HuH-7.5 (cell line): Measurements from ENCODE around the gene MTMR2.

Experiments used
- DNase-seq: peaks from one replicate; pipeline ENCODE4 v3.0.0; 2011; ENCODE audit warnings: low spot score

The MTMR2 gene

DNA sequence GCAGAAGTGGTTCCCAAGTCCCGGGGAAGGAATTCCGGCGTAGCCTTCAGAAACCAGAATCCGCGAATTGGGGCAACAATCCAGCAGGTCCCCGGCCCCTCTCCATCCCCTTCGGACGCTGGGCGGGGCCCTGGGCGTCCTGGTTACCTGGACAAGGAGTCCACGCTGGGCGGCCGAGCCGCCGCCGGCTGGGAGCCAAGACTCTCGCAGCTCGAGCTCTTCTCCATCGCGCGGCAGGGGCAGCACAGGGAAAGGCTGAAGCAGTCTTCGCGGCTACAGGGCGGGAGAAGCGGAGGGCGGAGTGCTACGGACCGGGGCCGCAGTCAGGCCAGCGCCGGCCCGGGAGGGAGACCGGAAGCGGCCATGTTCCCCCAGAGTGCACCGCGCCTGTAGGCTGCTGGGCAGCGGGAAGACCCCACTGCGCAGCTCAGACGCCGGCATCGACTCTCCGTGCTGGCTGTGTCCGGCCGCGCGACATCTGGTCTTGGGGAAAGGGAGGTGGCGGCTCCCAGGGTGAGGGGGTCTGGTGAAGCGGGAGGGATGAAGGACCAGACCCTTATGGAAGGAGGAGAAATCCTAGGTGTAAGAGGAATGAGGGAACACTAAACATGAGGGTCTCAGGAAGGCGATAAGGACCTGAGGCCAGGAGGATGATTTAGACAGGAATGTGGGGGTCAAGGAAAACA is at the start of gene MTMR2:
MTMR2 (minus strand) TSS at position 380 of the 686 bp plus-strand sequence; CDS start at position 227, 153 bp downstream.
- peak; percentile 30 for DNase-seq

DNA sequence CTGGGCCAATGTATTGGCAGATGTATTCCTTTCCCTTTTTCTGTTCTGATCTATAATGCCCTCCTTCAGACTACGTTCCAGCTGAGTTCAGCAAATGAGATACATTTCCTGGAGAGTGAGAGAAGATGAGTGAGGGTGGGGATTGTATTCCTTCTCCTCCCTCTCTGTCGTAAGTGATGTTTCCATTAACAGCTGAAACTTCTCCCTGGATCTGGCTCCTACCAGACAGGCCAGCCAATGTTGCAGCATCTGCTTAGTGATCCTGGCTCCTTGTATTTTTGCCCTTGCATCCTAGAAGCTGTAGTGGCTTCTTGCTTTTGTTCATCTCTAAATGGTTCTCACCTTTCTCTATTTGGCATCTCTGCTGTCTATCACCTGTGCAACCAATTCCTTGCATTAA is 48.2 kb upstream of the MTMR2 start:
- no peak for DNase-seq

DNA sequence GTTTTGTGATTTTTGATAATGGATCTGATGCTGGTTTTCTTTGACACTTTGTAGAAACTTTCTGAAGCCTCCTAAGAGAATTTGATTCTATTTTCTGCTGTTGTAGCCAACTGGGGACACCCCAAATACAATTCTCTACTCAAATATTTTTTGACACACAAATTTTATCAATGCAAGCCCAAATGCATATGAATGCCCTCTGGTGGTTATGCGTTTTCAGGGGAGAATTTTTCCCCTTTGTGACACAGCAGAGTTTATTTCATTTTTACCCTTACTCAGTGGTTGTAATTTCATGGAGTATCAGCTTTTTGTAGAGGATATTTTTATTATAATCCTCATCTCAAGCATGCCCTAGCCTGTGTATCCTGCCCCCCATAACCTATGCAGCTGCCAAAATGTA is 44.7 kb upstream of the MTMR2 start:
- DNase-seq = no peak

DNA sequence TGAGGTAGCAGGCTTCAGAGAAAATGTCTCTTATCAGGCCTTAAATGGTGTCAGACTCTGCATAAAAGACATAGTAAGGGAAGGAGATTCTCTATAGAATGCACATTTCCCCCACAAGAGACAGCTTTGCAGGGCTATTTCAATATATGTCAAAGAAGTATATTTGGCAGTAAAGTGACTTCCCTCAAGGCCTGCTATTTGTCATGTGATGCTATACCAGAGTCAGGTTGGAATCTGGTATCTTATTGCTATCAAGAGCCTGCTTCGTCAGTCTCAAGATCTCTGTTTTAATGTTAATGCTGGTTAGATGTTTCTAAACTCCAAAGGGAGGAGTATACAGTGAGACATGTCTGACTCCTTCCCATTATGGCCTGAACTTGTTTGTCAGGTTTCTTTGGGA is 40.4 kb upstream of the MTMR2 start:
- DNase-seq = no peak

DNA sequence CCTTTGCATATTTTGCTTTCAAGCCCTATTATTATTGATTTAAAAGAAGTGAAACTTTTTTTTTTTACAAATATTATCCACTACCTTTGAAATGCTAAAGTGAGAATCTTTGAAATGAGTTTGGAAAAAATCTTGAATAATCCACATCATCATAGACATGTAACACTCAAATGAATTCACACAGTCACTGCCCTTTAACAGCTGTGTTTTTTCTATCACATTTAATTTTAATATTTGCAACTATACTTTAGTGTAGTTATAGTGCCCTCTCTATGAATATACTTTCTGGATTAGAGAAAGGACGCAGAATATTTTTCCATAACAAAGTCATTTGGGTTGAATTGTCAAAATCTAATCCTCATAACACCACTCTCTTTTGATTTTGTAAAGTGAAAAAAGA is 37.9 kb upstream of the MTMR2 start:
- no peak for DNase-seq

DNA sequence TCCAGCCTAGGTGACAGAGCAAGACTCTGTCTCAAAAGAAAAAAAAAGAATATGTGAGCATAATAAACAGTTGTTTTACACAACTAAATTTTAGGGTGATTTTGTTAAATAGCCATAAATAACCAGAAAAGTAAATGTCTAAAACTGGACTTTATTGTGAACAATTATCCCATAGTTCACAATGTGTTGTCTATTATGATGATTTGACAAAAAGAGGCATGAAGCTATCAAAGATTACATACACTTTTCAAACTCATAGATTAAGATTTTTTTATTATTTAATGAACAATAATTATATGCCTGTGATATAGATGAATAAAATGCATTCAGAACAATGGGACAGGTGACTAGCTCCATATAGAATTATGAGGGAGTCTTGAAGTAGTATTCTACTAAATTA is 27.0 kb upstream of the MTMR2 start:
- DNase-seq = no peak

DNA sequence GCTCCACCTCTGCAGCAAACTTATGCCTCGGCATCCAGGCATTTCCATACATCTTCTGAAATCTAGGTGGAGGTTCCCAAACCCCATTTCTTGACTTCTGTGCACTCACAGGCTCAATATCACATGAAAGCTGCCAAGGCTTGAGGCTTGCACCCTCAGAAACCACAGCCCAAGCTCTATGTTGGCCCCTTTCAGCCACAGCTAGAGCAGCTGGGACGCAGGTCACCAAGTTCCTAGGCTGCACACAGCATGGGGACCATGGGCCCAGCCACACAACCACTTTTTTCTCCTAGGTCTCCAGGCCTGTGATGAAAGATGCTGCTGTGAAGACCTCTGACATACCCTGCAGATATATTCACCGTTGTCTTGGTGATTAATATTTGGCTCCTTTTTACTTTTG is 24.7 kb upstream of the MTMR2 start:
- no peak for DNase-seq

DNA sequence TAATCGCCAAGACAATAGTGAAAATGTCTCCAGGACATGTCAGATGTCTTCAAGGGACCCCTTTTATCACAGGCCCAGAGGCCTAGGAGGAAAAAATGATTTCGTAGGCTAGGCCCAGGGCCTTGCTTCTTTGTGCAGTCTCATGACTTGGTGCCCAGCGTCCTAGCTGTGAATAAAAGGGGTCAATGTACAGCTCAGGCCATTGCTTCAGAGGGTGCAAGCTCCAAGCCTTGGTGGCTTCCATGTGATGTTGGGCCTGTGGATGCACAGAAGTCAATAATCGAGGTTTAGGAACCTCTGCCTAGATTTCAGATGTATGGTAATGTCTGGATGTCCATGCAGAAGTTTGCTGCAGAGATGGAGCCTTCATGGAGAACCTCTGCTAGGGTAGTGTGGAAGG is 20.7 kb upstream of the MTMR2 start:
- no peak for DNase-seq

DNA sequence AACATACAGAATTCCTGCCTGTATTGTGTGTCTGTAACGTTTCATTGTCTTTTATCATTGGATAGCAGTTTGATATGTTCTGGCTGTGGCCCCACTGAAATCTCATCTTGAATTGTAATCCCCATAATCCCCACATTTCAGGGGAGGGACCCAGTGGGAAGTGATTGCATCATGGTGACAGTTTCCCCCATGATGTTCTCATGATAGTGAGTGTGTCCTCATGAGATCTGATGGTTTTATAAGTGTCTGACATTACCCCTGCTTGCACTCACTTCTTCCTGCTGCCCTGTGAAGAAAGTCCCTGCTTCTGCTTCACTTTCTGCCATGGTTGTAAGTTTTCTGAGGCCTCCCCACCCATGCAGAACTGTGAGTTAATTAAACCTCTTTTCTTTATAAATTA is 19.6 kb upstream of the MTMR2 start:
- no peak for DNase-seq

DNA sequence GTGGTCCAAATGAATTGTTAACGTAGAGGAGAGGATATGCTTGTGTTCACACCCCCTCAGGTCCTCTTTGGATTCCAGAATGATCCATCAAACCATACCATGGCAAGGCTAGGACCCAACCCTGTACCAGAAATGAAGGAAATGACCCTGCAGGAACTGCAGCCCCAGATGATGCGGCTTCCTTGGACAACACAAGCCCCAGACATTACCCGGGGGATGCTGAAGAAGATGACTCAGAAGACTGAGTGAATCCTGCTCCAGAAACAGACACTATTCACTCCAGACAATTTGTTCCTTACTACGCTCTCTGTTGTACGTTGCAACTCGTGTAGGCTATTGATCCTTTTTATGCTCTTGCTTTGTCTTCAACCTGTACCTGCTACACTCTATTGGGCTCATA is 15.2 kb upstream of the MTMR2 start:
- no peak for DNase-seq

DNA sequence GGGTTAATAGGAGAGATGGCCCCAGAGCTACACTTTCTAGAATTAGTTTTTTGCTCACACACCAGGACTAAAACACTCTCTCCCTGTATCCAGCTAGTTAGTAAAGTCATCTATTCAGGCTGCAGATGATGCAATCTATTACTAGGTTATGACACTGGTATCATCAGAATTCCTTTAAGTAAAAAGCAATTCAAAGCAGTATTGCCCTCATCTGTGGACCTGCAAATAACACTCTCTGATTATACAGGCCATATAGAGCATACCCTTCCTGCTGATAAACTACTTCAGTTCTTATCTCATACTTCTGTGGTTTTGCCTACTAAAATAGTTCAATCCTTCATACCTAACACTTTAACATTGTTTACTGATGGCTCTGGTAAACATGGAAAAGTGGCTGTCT is 13.5 kb upstream of the MTMR2 start:
- no peak for DNase-seq

DNA sequence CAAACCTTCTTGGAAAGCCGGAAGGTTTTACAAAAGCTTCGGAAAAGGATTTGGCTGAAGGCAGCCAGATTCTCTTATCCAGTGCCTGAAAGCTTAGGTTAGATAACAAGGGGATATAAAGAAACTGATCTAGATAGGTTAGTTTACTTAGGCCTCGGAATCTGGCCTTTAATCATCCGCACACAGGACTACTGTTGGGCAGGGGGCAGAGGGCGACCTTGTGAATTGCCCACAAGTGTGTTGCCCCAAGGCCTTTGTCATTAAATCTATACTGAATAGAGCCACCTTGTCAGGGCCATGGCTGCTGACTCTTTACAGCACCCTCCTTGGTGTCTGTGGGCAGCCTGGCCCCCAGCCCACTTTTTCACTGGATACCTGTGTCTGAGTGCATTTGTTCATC is 9.7 kb upstream of the MTMR2 start:
- no peak for DNase-seq

DNA sequence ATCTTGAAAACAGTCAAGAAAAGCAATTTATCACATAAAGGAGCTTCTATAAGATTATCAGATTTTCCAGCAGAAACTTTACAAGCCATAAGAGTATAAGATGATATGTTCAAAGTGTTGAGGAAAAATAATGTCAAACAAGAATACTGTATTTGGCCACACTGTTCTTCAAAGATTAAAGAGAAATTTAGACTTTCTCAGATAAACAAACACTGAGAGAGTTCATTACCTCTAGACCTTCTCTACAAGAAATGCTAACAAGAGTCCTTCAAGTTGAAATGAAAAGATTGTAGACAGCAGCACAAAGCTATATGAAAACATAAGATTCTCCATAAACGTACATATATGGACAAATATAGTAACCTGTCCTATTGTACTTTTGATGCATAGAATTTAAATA is 8.0 kb upstream of the MTMR2 start:
- DNase-seq = no peak

DNA sequence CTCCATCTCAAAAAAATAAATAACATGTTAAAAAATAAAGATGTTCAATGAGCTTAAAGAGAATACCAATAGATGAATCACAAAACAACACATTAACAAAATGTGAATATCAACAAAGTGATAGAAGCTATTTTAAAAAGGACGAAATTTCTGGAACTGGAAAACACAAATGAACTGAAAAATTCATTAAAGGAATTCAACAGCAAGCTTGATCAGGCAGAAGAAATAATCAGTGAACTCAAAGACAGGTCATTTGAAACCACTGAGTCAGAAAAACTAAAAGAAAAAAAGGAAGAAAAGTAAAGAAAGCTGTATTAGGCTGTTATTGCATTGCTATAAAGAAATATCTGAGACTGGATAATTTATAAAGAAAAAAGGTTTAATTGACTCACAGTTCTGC is 7.0 kb upstream of the MTMR2 start:
- no peak for DNase-seq

DNA sequence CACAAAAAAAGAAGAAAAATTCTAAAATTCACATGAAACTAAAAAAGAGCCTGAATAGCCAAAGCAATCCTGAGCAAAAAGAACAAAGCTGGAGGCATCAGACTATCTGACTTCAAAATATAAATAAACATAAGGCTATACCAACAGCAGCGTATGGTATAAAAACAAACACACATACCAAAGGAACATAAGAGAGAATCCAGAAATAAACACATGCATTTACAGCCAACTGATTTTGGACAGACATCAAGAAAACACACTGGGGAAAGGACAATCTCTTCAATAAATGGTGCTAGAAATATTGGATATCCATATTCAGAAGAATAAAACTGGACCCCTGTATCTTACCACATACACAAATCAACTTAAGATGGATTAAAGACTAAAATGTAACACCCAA is 2.8 kb upstream of the MTMR2 start:
- DNase-seq = no peak

DNA sequence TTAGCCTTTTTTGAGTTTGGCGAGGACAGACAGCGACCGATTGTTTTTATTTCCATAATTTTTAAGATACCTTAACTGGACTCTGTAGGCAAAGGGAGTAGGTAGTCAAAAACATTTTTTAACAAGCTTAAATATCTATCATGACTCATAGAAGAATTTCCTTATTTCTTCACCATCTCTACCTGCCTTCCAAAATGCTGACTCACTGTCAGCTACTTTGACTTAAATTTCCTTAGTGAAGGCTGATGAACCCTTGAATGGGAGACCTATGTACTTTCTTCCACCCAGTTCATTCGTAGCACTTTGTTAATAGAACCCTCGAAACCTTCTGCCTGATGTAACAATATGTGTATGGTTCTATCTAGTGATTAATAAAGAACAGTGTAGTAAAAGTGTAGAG is 1.1 kb upstream of the MTMR2 start:
- no peak for DNase-seq

DNA sequence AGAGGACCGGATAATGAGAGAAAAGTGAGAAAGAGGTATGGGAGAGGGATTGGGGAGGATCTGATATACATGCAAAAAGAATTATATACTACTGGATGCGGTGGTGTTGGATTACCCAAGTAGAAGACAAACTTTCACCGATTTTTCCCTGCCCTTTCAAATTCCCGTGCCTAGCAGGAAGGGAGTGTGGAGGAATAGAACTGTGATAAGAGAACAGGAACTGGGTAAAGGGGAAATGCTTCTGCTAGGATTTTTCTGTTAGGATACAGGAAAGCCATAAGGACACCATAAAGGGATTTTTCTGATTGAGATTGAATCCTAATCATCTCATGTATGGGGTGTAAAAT is 480 bp upstream of the MTMR2 start:
- DNase-seq = no peak

DNA sequence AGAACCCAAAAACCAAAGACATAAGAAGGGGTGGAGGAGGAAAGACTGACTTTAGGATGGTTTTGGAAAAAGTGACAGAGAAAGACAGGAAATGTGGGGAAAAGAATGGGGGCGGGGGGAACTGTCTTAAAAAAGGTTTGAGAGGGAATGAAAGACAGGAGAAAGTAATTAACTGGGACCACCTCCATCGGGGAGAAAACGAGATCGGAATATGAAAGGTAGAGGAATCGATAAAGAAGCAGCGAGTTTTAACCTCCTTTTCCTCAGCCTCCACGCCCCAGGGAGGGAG is 524 bp downstream of the MTMR2 start:
- no peak for DNase-seq

DNA sequence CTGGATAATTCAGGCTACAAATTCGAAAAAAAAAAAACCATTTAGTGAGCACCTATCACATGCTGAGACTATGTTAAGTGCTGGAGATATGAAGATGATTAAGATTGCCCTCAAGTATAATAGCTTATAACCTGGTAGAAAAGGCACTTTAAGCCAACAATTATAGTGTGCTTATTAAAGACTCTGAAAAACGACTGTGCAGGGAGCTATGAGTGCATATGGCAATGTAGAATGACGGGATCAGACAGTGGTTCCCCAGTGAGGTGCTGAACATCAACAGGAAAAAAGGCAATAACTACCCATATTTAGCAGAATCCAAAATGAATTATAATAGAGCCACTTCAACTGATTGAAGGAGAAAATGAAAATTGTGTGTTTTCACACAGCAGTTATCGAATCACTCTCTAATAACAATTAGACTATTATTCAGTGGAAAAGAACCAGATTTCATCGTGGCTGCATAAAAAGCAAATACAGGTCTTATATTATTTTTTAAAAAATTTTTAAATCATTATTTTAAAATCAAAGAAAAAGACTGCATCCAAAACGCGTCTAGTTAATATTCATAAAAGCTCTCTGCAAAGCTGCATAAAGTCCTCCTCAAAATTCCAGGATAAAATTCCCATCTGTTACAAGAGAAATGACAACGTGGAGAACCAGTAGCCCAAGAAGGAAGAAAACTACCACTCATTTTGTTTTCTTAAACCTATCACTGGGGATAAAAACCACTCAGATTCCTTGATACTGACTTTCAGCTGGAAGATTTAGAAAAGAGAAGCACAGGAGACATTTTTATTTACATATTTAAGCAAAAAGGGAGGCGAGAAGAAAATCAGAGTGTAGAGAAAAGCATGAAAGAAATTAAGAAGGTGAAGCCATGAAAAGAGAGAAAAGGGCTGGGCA is 1.1 kb downstream of the MTMR2 start:
- no peak for DNase-seq

DNA sequence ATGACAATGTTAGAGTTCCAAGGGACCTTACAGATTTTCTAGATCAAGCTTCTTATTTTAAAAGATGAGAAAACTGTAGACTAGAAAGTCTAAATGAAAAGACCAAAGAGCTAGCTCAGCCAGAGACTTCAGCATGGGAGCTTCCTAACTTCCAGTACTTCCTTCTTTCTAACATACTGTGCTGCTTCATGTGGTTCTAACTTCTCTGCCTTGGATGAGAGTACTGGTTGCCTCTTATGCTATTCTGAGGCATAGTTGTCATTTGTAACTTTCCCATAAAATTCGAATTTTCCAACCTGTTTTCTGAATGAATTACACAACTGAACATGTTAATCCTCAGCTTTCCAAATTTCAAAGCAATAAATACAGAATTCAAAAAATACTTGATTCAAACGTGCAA is 1.8 kb downstream of the MTMR2 start:
- DNase-seq = no peak

DNA sequence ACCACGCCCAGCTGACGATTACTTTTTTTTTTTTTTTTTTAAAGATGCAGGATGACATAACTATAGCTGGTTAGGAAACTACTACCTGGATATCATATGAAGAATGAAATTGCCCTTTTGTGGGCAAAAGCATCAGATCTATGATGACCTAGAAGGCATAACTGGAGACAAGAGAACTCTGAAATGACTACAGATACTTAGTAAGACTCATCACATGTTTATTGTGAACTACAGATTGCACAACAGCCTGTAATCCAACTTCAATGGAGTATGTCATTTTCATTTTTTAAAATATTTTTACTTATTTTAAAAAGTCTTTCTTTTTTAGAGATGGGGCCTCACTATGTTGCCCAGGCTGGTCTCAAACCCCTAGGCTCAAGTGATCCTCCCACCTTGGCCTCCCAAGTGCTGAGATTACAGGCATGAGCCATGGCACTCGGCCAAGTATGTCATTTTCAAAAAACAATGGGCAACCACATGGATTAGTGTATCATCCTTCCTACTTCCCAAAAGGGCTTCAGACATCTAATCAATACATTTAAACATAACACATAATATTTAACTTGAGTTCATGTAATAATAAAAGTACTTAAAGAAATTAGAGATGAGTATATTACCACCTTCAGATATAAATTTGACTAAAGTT is 3.3 kb downstream of the MTMR2 start:
- DNase-seq = no peak

DNA sequence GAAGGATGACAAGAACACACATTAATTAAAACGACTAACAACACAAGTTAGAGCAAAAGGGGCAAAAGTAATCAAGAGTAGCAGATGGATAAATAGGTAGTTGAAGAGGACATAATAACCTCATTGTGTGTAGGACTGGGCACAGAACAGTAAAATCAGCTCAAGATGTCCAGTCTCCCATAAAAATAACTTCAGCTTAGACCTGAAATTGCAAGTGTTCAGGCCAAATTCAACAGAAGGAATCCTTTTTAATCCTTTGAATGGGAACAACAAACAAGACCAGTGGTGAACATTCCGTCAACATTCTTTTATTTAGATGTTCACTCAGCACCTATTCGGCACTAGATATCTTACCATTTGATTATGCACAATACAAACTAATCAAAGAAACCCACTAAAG is 4.4 kb downstream of the MTMR2 start:
- DNase-seq = no peak

DNA sequence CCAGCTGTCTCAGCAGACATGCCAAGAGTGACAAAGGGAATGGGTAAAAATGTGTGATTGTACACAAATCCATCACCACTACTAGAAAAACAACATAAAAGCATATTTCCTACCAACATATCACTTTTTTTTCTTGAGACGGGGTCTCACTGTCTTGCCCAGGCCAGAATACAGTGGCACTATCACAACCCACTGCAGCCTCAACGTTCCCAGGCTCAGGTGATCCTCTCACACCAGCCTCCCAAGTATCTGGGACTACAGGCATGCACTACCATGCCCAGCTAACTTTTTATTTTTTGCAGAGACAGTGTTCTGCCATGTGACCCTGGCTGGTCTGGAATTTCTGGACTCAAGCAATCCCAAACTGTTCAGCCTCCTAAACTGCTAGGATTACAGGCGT is 5.2 kb downstream of the MTMR2 start:
- no peak for DNase-seq

DNA sequence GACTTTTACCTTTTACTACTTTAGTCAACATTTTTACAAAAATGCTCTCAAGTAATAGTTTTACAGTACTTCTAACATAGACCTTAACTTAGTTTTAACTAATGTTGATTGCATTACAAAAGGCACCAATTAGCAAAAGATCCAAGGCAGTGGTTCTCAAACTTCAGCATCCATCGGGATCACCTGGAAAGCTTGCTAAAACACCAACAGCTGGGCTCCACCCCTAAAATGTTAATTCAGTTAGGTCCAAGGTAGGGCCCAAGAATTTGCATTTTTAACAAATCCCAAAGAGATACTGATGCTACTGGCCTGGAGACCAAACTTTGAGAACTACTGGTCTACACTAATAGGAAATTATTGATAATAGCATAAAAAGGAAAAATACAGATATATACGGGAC is 5.9 kb downstream of the MTMR2 start:
- DNase-seq = no peak
